AG04450 (cell line): ENCODE results near the gene BCORL1. TPM values are rescaled to one million over a fixed set of nuclear protein-coding genes. Genes with fewer than 3 reads are reported as not detected.
A peak's percentile ranks its signal among the peaks of the same experiment; 100 is the strongest.

ENCODE experiments used
- CTCF ChIA-PET: fragments of 300-600, 350-600 bp; formaldehyde crosslinking; extraction: SDS; loops from one replicate; lab custom pipeline; 2022; ENCODE audit warnings: antibody characterized with exemption, inconsistent platforms; lab: Charles Lee
- POLR2A ChIA-PET: fragments of 350-600 bp; formaldehyde crosslinking; extraction: SDS; loops from one replicate; lab custom pipeline; 2021; ENCODE audit warnings: antibody characterized with exemption, inconsistent platforms; lab: Yijun Ruan, JAX
- DNase-seq: peaks from one replicate; pipeline ENCODE4 v3.0.0-alpha.2; 2011; ENCODE audit warnings: low read depth, low spot score
- H3K27ac ChIP-seq: one replicate; pipeline ENCODE4 v1.5.1; 2012; ENCODE audit warnings: low read depth, low read length, control low read depth
- H3K27me3 ChIP-seq: one replicate; pipeline ENCODE4 v1.6.0; 2012; ENCODE audit warnings: low read length; ENCODE audit not compliant: control insufficient read depth, insufficient read depth
- H3K4me3 ChIP-seq: 2 replicates; pipeline ENCODE4 v1.5.1; 2011; ENCODE audit warnings: mild to moderate bottlenecking, low read depth, low read length, control low read depth
- H3K9me3 ChIP-seq: 2 replicates; pipeline ENCODE4 v1.5.1; 2012; ENCODE audit warnings: low read length; ENCODE audit not compliant: control insufficient read depth, insufficient read depth
- polyA plus RNA-seq: library from polyadenylated mRNA; depleted of rRNA; stranded (reverse); fragments of >200 nt; gene quantifications from 2 replicates; pipeline ENCODE4 v1.2.3, GENCODE V29; 2011
- TF ChIP-seq, protein P1 (sequence below): IDR thresholded peaks from 2 replicates; pipeline ENCODE4 v1.5.1; 2011; ENCODE audit warnings: low read depth, low read length, control low read depth, inconsistent platforms

BCORL1 gene
- polyA plus RNA-seq, 1 experiment = 1.0 TPM

DNA sequence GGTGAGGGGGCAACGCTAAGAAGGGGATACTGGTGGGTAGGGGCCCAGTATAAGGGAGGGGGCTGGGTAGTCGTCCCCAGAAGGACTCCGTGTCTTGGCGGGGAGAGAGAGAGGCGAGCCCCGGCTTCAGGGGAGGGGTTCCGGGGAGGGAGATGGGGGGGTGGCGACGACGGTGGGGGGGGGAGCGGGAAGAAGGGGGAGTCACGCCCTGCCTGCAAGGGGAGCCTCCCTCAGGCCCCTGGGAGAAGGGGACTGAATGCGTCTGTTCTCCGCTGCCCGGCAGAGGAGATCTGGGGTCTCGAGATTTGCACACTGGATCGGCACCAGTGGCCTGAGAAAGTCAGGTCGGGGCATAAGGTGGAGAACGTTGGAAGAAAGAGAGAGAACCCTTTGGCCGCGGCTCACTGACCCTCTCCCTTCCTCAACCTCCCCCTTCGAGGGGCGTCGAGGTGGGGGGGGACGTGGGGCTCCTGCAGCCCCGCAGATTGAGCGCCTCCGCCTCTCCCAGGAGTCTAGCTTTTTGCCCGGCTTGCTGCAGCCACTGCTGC is 609 bp upstream of the BCORL1 start:
- ChIA-PET POLR2A (interaction anchor here (0.6 to 1.0 kb wide), 2 partner anchors 18 to 23 kb away, joined by 5 to 7 read pairs; no protein-coding TSS in a partner anchor), CTCF (no interaction called here)
- Histone ChIP-seq H3K9me3 (no peaks in the 10 kb centered on the region; the same call in 1 of the 2 replicates), H3K27ac (no peak overlapping the region), H3K27me3 (no peaks in the 10 kb centered on the region), H3K4me3 (peak overlapping the region; percentile 59)
- DNase-seq = no peak
- TF ChIP-seq, protein P1, sequence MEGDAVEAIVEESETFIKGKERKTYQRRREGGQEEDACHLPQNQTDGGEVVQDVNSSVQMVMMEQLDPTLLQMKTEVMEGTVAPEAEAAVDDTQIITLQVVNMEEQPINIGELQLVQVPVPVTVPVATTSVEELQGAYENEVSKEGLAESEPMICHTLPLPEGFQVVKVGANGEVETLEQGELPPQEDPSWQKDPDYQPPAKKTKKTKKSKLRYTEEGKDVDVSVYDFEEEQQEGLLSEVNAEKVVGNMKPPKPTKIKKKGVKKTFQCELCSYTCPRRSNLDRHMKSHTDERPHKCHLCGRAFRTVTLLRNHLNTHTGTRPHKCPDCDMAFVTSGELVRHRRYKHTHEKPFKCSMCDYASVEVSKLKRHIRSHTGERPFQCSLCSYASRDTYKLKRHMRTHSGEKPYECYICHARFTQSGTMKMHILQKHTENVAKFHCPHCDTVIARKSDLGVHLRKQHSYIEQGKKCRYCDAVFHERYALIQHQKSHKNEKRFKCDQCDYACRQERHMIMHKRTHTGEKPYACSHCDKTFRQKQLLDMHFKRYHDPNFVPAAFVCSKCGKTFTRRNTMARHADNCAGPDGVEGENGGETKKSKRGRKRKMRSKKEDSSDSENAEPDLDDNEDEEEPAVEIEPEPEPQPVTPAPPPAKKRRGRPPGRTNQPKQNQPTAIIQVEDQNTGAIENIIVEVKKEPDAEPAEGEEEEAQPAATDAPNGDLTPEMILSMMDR = no peak

DNA sequence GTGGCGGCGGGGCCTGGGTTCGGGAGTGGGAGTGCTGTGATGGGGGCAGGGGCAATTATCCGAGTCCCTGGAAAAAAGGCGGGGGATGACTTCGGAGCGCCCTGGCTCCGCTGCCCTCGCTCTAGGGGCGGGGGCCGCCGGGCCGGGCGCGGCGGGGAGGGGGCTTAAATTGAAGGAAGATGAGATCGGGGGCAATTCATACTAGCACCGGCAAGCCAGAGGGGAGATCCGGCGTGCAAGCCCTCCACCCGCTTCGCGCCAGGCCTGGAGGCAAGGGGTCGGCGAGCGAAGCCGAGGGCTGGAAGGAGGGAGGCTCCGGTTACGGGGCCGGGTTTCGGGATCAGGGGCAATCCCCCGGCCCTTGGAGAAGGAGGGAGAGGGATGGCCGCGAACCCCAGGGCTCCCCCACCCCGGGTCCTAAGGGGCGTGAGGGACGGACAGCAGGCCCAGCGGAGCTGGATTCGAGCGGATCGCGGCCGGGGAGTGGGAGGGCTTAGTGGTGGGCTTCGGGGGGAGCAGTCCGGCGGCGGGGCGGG is 1.2 kb downstream of the BCORL1 start:
- Histone ChIP-seq H3K27me3 (no peaks in the 10 kb centered on the region), H3K9me3 (no peaks in the 10 kb centered on the region; the same call in 1 of the 2 replicates), H3K27ac (no peak overlapping the region), H3K4me3 (no peak overlapping the region)
- POLR2A ChIA-PET = interaction anchor here (0.6 to 0.7 kb wide), 3 partner anchors 39 to 56 kb away, joined by 3 to 11 read pairs (median 7); no protein-coding TSS in a partner anchor
- CTCF ChIA-PET = interaction anchor here (0.7 kb wide), 1 partner anchor 297 kb away, joined by 5 read pairs; no protein-coding TSS in a partner anchor
- no peak for DNase-seq
- TF ChIP-seq, protein P1 = no peak

DNA sequence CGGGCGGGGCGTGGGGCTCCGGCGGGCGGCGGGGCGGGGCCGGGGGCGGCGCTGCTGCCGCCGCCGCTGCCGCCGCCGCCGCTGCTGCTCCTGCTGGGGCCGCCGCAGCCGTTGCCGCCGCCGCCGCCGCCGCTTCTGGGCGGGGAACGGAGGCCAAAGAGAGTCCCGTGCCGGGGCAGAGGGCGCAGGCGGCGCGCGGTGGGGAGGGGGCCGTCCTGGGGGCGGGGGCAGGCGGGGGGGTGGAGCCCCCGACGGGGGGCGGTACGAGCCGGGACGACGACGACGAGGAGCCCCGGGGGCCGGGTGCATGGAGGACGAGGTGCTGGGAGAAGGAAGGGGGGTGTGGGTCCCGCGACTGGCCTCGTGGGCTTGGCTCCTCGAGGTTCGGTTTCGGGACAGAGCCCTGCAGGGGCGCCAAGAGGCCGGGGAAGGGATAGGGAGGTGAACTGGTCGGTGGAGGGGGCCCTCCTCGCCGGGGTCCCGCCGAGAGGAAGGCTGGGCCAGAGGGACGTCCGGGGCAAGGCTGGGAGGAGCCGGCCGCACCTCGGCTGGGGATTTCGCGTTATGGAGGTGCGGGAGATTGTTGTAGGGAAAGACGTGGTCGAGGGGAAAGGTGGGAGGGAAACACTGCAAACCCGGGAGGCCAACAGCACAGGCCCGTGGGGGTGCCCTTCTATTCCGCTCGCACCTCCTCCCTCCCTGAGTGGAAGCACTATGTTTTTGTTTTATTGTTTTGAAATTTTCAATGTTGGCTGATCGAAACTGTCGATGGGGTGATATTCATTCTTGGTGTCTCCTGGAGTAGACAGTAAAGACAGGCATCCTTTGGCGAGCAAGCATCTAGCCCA is 1.9 kb downstream of the BCORL1 start:
- Histone ChIP-seq H3K27ac (no peak overlapping the region), H3K4me3 (peak overlapping the region; percentile 62), H3K9me3 (no peaks in the 10 kb centered on the region; the same call in 1 of the 2 replicates), H3K27me3 (no peaks in the 10 kb centered on the region)
- POLR2A ChIA-PET = no interaction called here
- CTCF ChIA-PET = no interaction called here
- TF ChIP-seq, protein P1 = no peak
- no peak for DNase-seq

DNA sequence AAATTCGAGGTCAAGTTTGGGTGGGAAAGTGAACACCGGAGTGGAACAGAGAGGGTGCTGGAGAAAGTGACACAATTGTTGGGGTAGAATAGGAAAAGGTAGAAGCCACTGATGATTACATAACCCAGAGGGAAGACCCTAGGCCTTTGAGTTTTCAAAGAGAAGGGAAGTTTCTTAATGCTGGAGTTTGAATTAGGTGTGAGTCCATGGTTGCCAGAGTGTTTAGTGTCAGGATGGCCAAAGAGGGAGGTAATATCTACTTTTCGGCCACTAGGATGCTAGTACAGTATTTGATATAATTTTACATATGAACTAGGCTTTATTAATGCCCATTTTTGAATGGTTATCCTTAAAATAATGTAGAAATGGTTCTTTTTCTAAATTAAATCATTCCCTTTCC is 5.4 kb downstream of the BCORL1 start:
- POLR2A ChIA-PET = no interaction called here

More for the DNA sequence above, 5.4 kb downstream of the BCORL1 start:
- Histone ChIP-seq H3K27me3 (no peaks in the 10 kb centered on the region), H3K9me3 (no peaks in the 10 kb centered on the region; the same call in 1 of the 2 replicates), H3K4me3 (no peak overlapping the region), H3K27ac (no peak overlapping the region)
- CTCF ChIA-PET = no interaction called here
- TF ChIP-seq, protein P1 = no peak
- DNase-seq = no peak
